ENCODE data around the gene DUS2.

The DUS2 gene

GRCh38 chr16:68065716-68066305, 42.7 kb downstream of the DUS2 start:
- Histone ChIP-seq H3K27ac (ENCODE audit: low read depth in 2 of 2, low read length in 2 of 2) (no peak overlapping the region), H3K9ac (ENCODE audit: low read depth in 1 of 2, low read length in 2 of 2) (no peak overlapping the region), H3K9me3 (ENCODE audit: control insufficient read depth in 2 of 2, low read length in 2 of 2) (no peaks in the 10 kb centered on the region), H3K36me3 (ENCODE audit: control insufficient read depth in 2 of 2, insufficient read depth in 2 of 2, low read length in 2 of 2) (peaks cover 5 to 28% of the 10 kb centered on the region in 2 donors), H3K4me3 (ENCODE audit: low read length in 2 of 2) (no peak overlapping the region), H3K4me1 (ENCODE audit: control insufficient read depth in 2 of 2, insufficient read depth in 2 of 2, low read length in 2 of 2) (peaks cover 16 to 26% of the 10 kb centered on the region in 2 donors), H3K27me3 (ENCODE audit: control insufficient read depth in 2 of 2, insufficient read depth in 2 of 2, low read length in 2 of 2) (no peaks in the 10 kb centered on the region)

- Histone ChIP-seq H3K4me1 (ENCODE audit: control insufficient read depth in 2 of 2, insufficient read depth in 2 of 2, low read length in 2 of 2) (peaks cover 16 to 26% of the 10 kb centered on the region in 2 donors), H3K4me3 (ENCODE audit: low read length in 2 of 2) (no peak overlapping the region), H3K36me3 (ENCODE audit: control insufficient read depth in 2 of 2, insufficient read depth in 2 of 2, low read length in 2 of 2) (peaks cover 6 to 28% of the 10 kb centered on the region in 2 donors), H3K9me3 (ENCODE audit: control insufficient read depth in 2 of 2, low read length in 2 of 2) (no peaks in the 10 kb centered on the region), H3K27ac (ENCODE audit: low read depth in 2 of 2, low read length in 2 of 2) (no peak overlapping the region), H3K9ac (ENCODE audit: low read depth in 1 of 2, low read length in 2 of 2) (no peak overlapping the region), H3K27me3 (ENCODE audit: control insufficient read depth in 2 of 2, insufficient read depth in 2 of 2, low read length in 2 of 2) (no peaks in the 10 kb centered on the region)
Observed at GRCh38 chr16:68066763-68067162, 43.7 kb downstream of the DUS2 start.

GRCh38 chr16:68068926-68069325, 45.8 kb downstream of the DUS2 start:
- peak overlapping the region in 1 of 2 donors; percentile 17 for H3K27ac ChIP-seq (ENCODE audit: low read depth in 2 of 2, low read length in 2 of 2)
- H3K27me3 ChIP-seq (ENCODE audit: control insufficient read depth in 2 of 2, insufficient read depth in 2 of 2, low read length in 2 of 2): no peaks in the 10 kb centered on the region
- H3K4me3 ChIP-seq (ENCODE audit: low read length in 2 of 2): no peak overlapping the region
- no peaks in the 10 kb centered on the region for H3K9me3 ChIP-seq (ENCODE audit: control insufficient read depth in 2 of 2, low read length in 2 of 2)
- H3K36me3 ChIP-seq (ENCODE audit: control insufficient read depth in 2 of 2, insufficient read depth in 2 of 2, low read length in 2 of 2): peaks cover 13 to 41% of the 10 kb centered on the region in 2 donors
- no peak overlapping the region for H3K9ac ChIP-seq (ENCODE audit: low read depth in 1 of 2, low read length in 2 of 2)
- H3K4me1 ChIP-seq (ENCODE audit: control insufficient read depth in 2 of 2, insufficient read depth in 2 of 2, low read length in 2 of 2): peaks cover 21 to 35% of the 10 kb centered on the region in 2 donors

GRCh38 chr16:68069511-68070248, 46.6 kb downstream of the DUS2 start:
- Histone ChIP-seq H3K4me1 (ENCODE audit: control insufficient read depth in 2 of 2, insufficient read depth in 2 of 2, low read length in 2 of 2) (peaks cover 24 to 35% of the 10 kb centered on the region in 2 donors), H3K9ac (ENCODE audit: low read depth in 1 of 2, low read length in 2 of 2) (no peak overlapping the region), H3K27me3 (ENCODE audit: control insufficient read depth in 2 of 2, insufficient read depth in 2 of 2, low read length in 2 of 2) (no peaks in the 10 kb centered on the region), H3K36me3 (ENCODE audit: control insufficient read depth in 2 of 2, insufficient read depth in 2 of 2, low read length in 2 of 2) (peaks cover 17 to 47% of the 10 kb centered on the region in 2 donors), H3K27ac (ENCODE audit: low read depth in 2 of 2, low read length in 2 of 2) (peak overlapping the region; percentile 17 to 52), H3K9me3 (ENCODE audit: control insufficient read depth in 2 of 2, low read length in 2 of 2) (no peaks in the 10 kb centered on the region), H3K4me3 (ENCODE audit: low read length in 2 of 2) (no peak overlapping the region)

- Histone ChIP-seq H3K4me1 (ENCODE audit: control insufficient read depth in 2 of 2, insufficient read depth in 2 of 2, low read length in 2 of 2) (peaks cover 24 to 36% of the 10 kb centered on the region in 2 donors), H3K27ac (ENCODE audit: low read depth in 2 of 2, low read length in 2 of 2) (peak overlapping the region in 1 of 2 donors; percentile 52), H3K36me3 (ENCODE audit: control insufficient read depth in 2 of 2, insufficient read depth in 2 of 2, low read length in 2 of 2) (peaks cover 21 to 47% of the 10 kb centered on the region in 2 donors), H3K4me3 (ENCODE audit: low read length in 2 of 2) (no peak overlapping the region), H3K9ac (ENCODE audit: low read depth in 1 of 2, low read length in 2 of 2) (peak overlapping the region in 1 of 2 donors; percentile 6), H3K27me3 (ENCODE audit: control insufficient read depth in 2 of 2, insufficient read depth in 2 of 2, low read length in 2 of 2) (no peaks in the 10 kb centered on the region), H3K9me3 (ENCODE audit: control insufficient read depth in 2 of 2, low read length in 2 of 2) (no peaks in the 10 kb centered on the region)
Observed at GRCh38 chr16:68070249-68070730, 47.2 kb downstream of the DUS2 start.

GRCh38 chr16:68070806-68071517, 47.9 kb downstream of the DUS2 start:
- Histone ChIP-seq H3K27me3 (ENCODE audit: control insufficient read depth in 2 of 2, insufficient read depth in 2 of 2, low read length in 2 of 2) (no peaks in the 10 kb centered on the region), H3K27ac (ENCODE audit: low read depth in 2 of 2, low read length in 2 of 2) (no peak overlapping the region), H3K4me1 (ENCODE audit: control insufficient read depth in 2 of 2, insufficient read depth in 2 of 2, low read length in 2 of 2) (peaks cover 24 to 43% of the 10 kb centered on the region in 2 donors), H3K9ac (ENCODE audit: low read depth in 1 of 2, low read length in 2 of 2) (no peak overlapping the region), H3K36me3 (ENCODE audit: control insufficient read depth in 2 of 2, insufficient read depth in 2 of 2, low read length in 2 of 2) (peaks cover 21 to 51% of the 10 kb centered on the region in 2 donors), H3K9me3 (ENCODE audit: control insufficient read depth in 2 of 2, low read length in 2 of 2) (no peaks in the 10 kb centered on the region), H3K4me3 (ENCODE audit: low read length in 2 of 2) (no peak overlapping the region)

- no peak overlapping the region for H3K4me3 ChIP-seq (ENCODE audit: low read length in 2 of 2)
- H3K27me3 ChIP-seq (ENCODE audit: control insufficient read depth in 2 of 2, insufficient read depth in 2 of 2, low read length in 2 of 2): no peaks in the 10 kb centered on the region
- H3K4me1 ChIP-seq (ENCODE audit: control insufficient read depth in 2 of 2, insufficient read depth in 2 of 2, low read length in 2 of 2): peaks cover 24 to 43% of the 10 kb centered on the region in 2 donors
- no peaks in the 10 kb centered on the region for H3K9me3 ChIP-seq (ENCODE audit: control insufficient read depth in 2 of 2, low read length in 2 of 2)
- H3K9ac ChIP-seq (ENCODE audit: low read depth in 1 of 2, low read length in 2 of 2): no peak overlapping the region
- H3K27ac ChIP-seq (ENCODE audit: low read depth in 2 of 2, low read length in 2 of 2): no peak overlapping the region
- peaks cover 21 to 49% of the 10 kb centered on the region in 2 donors for H3K36me3 ChIP-seq (ENCODE audit: control insufficient read depth in 2 of 2, insufficient read depth in 2 of 2, low read length in 2 of 2)
Observed at GRCh38 chr16:68071518-68071901, 48.4 kb downstream of the DUS2 start.

GRCh38 chr16:68072038-68072695, 49.1 kb downstream of the DUS2 start:
- Histone ChIP-seq H3K4me1 (ENCODE audit: control insufficient read depth in 2 of 2, insufficient read depth in 2 of 2, low read length in 2 of 2) (peaks cover 24 to 43% of the 10 kb centered on the region in 2 donors), H3K9me3 (ENCODE audit: control insufficient read depth in 2 of 2, low read length in 2 of 2) (no peaks in the 10 kb centered on the region), H3K27ac (ENCODE audit: low read depth in 2 of 2, low read length in 2 of 2) (no peak overlapping the region), H3K36me3 (ENCODE audit: control insufficient read depth in 2 of 2, insufficient read depth in 2 of 2, low read length in 2 of 2) (peaks cover 21 to 48% of the 10 kb centered on the region in 2 donors), H3K4me3 (ENCODE audit: low read length in 2 of 2) (no peak overlapping the region), H3K9ac (ENCODE audit: low read depth in 1 of 2, low read length in 2 of 2) (no peak overlapping the region), H3K27me3 (ENCODE audit: control insufficient read depth in 2 of 2, insufficient read depth in 2 of 2, low read length in 2 of 2) (no peaks in the 10 kb centered on the region)

GRCh38 chr16:68073902-68074760, 51.0 kb downstream of the DUS2 start:
- Histone ChIP-seq H3K4me1 (ENCODE audit: control insufficient read depth in 2 of 2, insufficient read depth in 2 of 2, low read length in 2 of 2) (peaks cover 31 to 45% of the 10 kb centered on the region in 2 donors), H3K27ac (ENCODE audit: low read depth in 2 of 2, low read length in 2 of 2) (peak overlapping the region in 1 of 2 donors; percentile 39), H3K27me3 (ENCODE audit: control insufficient read depth in 2 of 2, insufficient read depth in 2 of 2, low read length in 2 of 2) (no peaks in the 10 kb centered on the region), H3K9ac (ENCODE audit: low read depth in 1 of 2, low read length in 2 of 2) (no peak overlapping the region), H3K4me3 (ENCODE audit: low read length in 2 of 2) (no peak overlapping the region), H3K36me3 (ENCODE audit: control insufficient read depth in 2 of 2, insufficient read depth in 2 of 2, low read length in 2 of 2) (peaks cover 21 to 50% of the 10 kb centered on the region in 2 donors), H3K9me3 (ENCODE audit: control insufficient read depth in 2 of 2, low read length in 2 of 2) (no peaks in the 10 kb centered on the region)
